Caco-2 (cell line): ENCODE measurements around the gene IKZF1. TPM values are rescaled to one million over a fixed set of nuclear protein-coding genes. Genes with fewer than 3 reads are reported as not detected.

Source experiments
- Bru-seq: library from RNA; stranded (reverse); fragments of 400-500 nt; gene quantifications from one replicate; lab custom pipeline; 2021; lab: Mats Ljungman, UMichigan
- BruChase-seq, 2 experiments: library from RNA; stranded (reverse); fragments of 400-500 nt; gene quantifications; one replicate each; lab custom pipeline; 2021; lab: Mats Ljungman, UMichigan
- BruUV-seq: library from RNA; stranded (reverse); fragments of 400-500 nt; replicated peaks from 2 replicates; lab custom pipeline; 2021; lab: Mats Ljungman, UMichigan
- CTCF ChIA-PET: fragments of 300-600 bp; sonication (Branson Sonifier 250); formaldehyde crosslinking; loops from one replicate; lab custom pipeline; 2022; ENCODE audit warnings: antibody characterized with exemption; lab: Charles Lee
- POLR2A ChIA-PET: fragments of 300-600 bp; sonication (Branson Sonifier 250); formaldehyde crosslinking; loops from one replicate; lab custom pipeline; 2022; ENCODE audit warnings: antibody characterized with exemption; lab: Charles Lee
- DNase-seq, 2 experiments: peaks; one replicate each; pipeline versions ENCODE4 v3.0.0 to v3.0.0-alpha.2; 2020 to 2022
- H3K27me3 ChIP-seq: replicated peaks from 2 replicates; pipeline ENCODE4 v1.6.0; 2011; ENCODE audit warnings: low read length; ENCODE audit not compliant: control insufficient read depth, insufficient read depth
- H3K36me3 ChIP-seq: 2 replicates; pipeline ENCODE4 v1.5.1; 2011; ENCODE audit warnings: low read length; ENCODE audit not compliant: control insufficient read depth, insufficient read depth
- H3K4me1 ChIP-seq: fragments of 250-450 bp; sonication (Bioruptor Pico); 2 replicates; pipeline ENCODE4 v1.5.1; 2020; ENCODE audit warnings: mild to moderate bottlenecking
- H3K4me3 ChIP-seq: 2 replicates; pipeline ENCODE4 v1.5.1; 2011; ENCODE audit warnings: low read depth, mild to moderate bottlenecking, control low read depth, low read length
- H3K9me3 ChIP-seq: fragments of 250-450 bp; sonication (Bioruptor Pico); 2 replicates; pipeline ENCODE4 v1.5.1; 2020; ENCODE audit warnings: mild to moderate bottlenecking, moderate library complexity
- H3K27ac Mint-ChIP-seq: one replicate; pipeline ENCODE4 v1.8.0; 2022; ENCODE audit warnings: mixed read lengths; ENCODE audit not compliant: unreplicated experiment
- H3K27me3 Mint-ChIP-seq: one replicate; pipeline ENCODE4 v1.8.0; 2022; ENCODE audit warnings: mixed read lengths; ENCODE audit not compliant: insufficient read depth, unreplicated experiment
- H3K36me3 Mint-ChIP-seq: one replicate; pipeline ENCODE4 v1.8.0; 2022; ENCODE audit warnings: mild to moderate bottlenecking, mixed read lengths; ENCODE audit not compliant: insufficient read depth, unreplicated experiment
- H3K4me1 Mint-ChIP-seq: one replicate; pipeline ENCODE4 v1.8.0; 2022; ENCODE audit warnings: low read depth, mixed read lengths; ENCODE audit not compliant: unreplicated experiment
- H3K4me3 Mint-ChIP-seq: one replicate; pipeline ENCODE4 v1.8.0; 2022; ENCODE audit warnings: mild to moderate bottlenecking, moderate library complexity, mixed read lengths; ENCODE audit not compliant: unreplicated experiment
- H3K9me3 Mint-ChIP-seq: one replicate; pipeline ENCODE4 v1.8.0; 2022; ENCODE audit warnings: mixed read lengths; ENCODE audit not compliant: unreplicated experiment
- CTCF ChIP-seq, 2 experiments: fragments of 200-600 bp in 1 of 2; IDR thresholded peaks; 1 replicate in 1 of 2; 2 replicates in 1 of 2; pipeline versions ENCODE4 v1.5.1 to v1.8.0; 2011 to 2022; ENCODE audit warnings: antibody characterized with exemption in 1 of 2, control low read depth in 1 of 2, inconsistent platforms in 1 of 2, low read depth in 1 of 2, low read length in 1 of 2, mild to moderate bottlenecking in 1 of 2, moderate library complexity in 1 of 2; ENCODE audit not compliant: insufficient read depth in 1 of 2, severe bottlenecking in 1 of 2, unreplicated experiment in 1 of 2
- intact Hi-C: fragments of 100-400 bp; cut with micrococcal nuclease; formaldehyde crosslinking; loops from one replicate; pipeline ENCODE4 v1.10.0; 2022; ENCODE audit not compliant: unreplicated experiment
- long read RNA-seq: library from polyadenylated mRNA; stranded (forward); transcript quantifications from one replicate; pipeline ENCODE4 v2.0.0, GENCODE V29; 2022
- total RNA-seq: library from RNA; stranded (reverse); gene quantifications from 2 replicates; pipeline ENCODE4 v1.2.3, GENCODE V29; 2022

The IKZF1 gene
- total RNA-seq (not detected in 2 replicates), Bru-seq, nascent RNA (not detected), BruChase-seq, experiment 1, labeled RNA remaining after a 2-hour chase (percentile 1 among the genes with signal in this experiment), BruChase-seq, experiment 2, labeled RNA remaining after a 6-hour chase (not detected)
- long read RNA-seq = 0 reads

GRCh38 chr7:50304129-50304910 lies at the start of gene IKZF1:
IKZF1 (plus strand) TSS chr7:50304716; CDS start chr7:50319062, 14,346 bp downstream.
- Histone ChIP-seq H3K36me3 (no peaks in the 10 kb centered on the region), H3K27me3 (peaks cover 1% of the 10 kb centered on the region; the same call in 1 of the 2 replicates), H3K4me3 (no peak within 1 kb of the TSS), H3K9me3 (no peaks in the 10 kb centered on the region), H3K4me1 (no peaks in the 10 kb centered on the region)
- peaks cover 11% of the 10 kb centered on the region for H3K27me3 Mint-ChIP-seq
- no peak within 1 kb of the TSS for H3K27ac Mint-ChIP-seq
- no peak for DNase-seq
- POLR2A ChIA-PET = no interaction called here
- TF ChIP-seq CTCF (IDR thresholded peaks at IDR 0.05; ENCODE audit: insufficient read depth in 1 of 2, low read depth in 1 of 2, low read length in 1 of 2, severe bottlenecking in 1 of 2, unreplicated experiment in 1 of 2) = no peak
- no peaks in the 10 kb centered on the region for H3K9me3 Mint-ChIP-seq
- intact Hi-C loops = no loop called here
- no peaks in the 10 kb centered on the region for H3K36me3 Mint-ChIP-seq
- CTCF ChIA-PET = no interaction called here
- no peak within 1 kb of the TSS for H3K4me3 Mint-ChIP-seq
- no TSS peak for BruUV-seq
- H3K4me1 Mint-ChIP-seq = no peaks in the 10 kb centered on the region

GRCh38 chr7:50261593-50261992 lies 42.9 kb upstream of the IKZF1 start:
- intact Hi-C loops = no loop called here
- H3K27me3 Mint-ChIP-seq = peaks cover 18% of the 10 kb centered on the region
- no TSS peak for BruUV-seq
- no peak overlapping the region for H3K4me3 ChIP-seq
- ChIA-PET CTCF (no interaction called here), POLR2A (no interaction called here)
- no peaks in the 10 kb centered on the region for H3K36me3 Mint-ChIP-seq
- H3K27me3 ChIP-seq = no peaks in the 10 kb centered on the region
- no peak overlapping the region for H3K27ac Mint-ChIP-seq
- DNase-seq = no peak
- no peaks in the 10 kb centered on the region for H3K4me1 Mint-ChIP-seq
- H3K9me3 Mint-ChIP-seq = no peaks in the 10 kb centered on the region
- TF ChIP-seq CTCF (IDR thresholded peaks at IDR 0.05; ENCODE audit: insufficient read depth in 1 of 2, low read depth in 1 of 2, low read length in 1 of 2, severe bottlenecking in 1 of 2, unreplicated experiment in 1 of 2) = no peak
- H3K4me1 ChIP-seq = no peaks in the 10 kb centered on the region
- no peaks in the 10 kb centered on the region for H3K9me3 ChIP-seq
- no peaks in the 10 kb centered on the region for H3K36me3 ChIP-seq
- H3K4me3 Mint-ChIP-seq = no peak overlapping the region

- Histone ChIP-seq H3K9me3 (no peaks in the 10 kb centered on the region), H3K27me3 (no peaks in the 10 kb centered on the region), H3K4me3 (no peak overlapping the region), H3K36me3 (no peaks in the 10 kb centered on the region), H3K4me1 (no peaks in the 10 kb centered on the region)
- no peaks in the 10 kb centered on the region for H3K36me3 Mint-ChIP-seq
- TF ChIP-seq CTCF (IDR thresholded peaks at IDR 0.05; ENCODE audit: insufficient read depth in 1 of 2, low read depth in 1 of 2, low read length in 1 of 2, severe bottlenecking in 1 of 2, unreplicated experiment in 1 of 2) = no peak
- no TSS peak for BruUV-seq
- intact Hi-C loops = no loop called here
- no peaks in the 10 kb centered on the region for H3K9me3 Mint-ChIP-seq
- no peak overlapping the region for H3K27ac Mint-ChIP-seq
- POLR2A ChIA-PET = no interaction called here
- no peaks in the 10 kb centered on the region for H3K4me1 Mint-ChIP-seq
- H3K4me3 Mint-ChIP-seq = no peak overlapping the region
- CTCF ChIA-PET = no interaction called here
- H3K27me3 Mint-ChIP-seq = peaks cover 20% of the 10 kb centered on the region
- DNase-seq = no peak
These were observed 42.1 kb upstream of the IKZF1 start for GRCh38 chr7:50262446-50262845.
